ENCODE measurements around the gene RPS6KA4.
A peak's percentile ranks its signal among the peaks of the same experiment; 100 is the strongest.

Gene RPS6KA4

DNA sequence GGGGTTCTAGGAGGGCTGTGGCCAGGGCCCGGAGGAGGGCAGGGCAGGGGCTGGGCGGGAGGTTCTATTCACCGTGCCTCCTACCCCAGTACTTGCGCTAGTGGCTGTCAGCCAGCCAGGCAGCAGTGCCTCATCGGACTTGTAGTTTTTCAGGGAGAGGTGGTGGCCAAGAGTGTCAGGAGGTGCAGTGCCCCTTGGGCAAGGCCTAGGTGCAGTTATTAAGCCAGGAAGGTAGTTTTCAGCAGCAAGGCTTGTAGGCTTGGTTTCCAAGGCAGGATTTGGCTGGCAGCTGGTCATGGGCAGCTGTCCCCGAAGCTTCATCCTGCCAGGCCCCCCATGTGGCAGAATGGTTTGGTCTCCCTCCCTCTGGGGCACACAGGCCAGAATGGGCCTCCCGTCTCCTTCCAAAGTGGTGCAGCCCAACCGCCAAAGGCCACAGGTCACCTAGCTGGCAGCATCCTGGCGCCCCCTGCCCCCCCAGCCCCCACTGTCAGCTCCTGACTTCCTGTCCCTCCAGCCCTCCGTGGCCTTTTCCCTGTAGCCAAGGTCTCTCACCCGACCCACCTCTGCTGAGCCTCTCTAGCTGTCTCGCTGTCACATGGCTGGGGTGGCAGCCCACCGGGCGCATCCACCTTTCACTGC, 10.5 kb upstream of the RPS6KA4 start:
- no peaks in the 10 kb centered on the region for H3K9me3 Mint-ChIP-seq
- ATAC-seq (replicated peaks) (no peak), DNase-seq (no peak)
- H3K27me3 Mint-ChIP-seq: no peaks in the 10 kb centered on the region
- peaks cover 16 to 36% of the 10 kb centered on the region in 2 donors for H3K4me1 Mint-ChIP-seq
- peaks cover 56 to 60% of the 10 kb centered on the region in 2 donors for H3K36me3 Mint-ChIP-seq
- no peak overlapping the region for H3K27ac Mint-ChIP-seq
- no peak overlapping the region for H3K4me3 Mint-ChIP-seq

DNA sequence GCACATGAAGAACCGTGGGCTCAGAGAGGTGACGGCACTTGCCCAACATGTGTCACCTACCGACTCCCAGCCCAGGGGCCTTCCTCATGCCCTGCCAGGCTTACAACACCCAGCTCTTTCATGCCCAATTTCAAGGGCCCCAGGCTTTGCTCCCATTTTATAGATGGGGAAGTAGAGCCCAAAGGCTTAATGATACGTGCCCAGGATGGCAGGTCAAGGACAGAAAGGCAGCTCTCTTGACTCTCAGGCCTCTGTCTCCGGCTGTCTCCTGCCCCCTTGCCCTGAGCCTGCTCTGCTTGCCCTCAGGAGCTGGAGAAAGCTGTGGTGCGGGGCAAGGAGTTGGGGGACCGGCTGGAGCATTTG, 10.0 kb upstream of the RPS6KA4 start:
- Mint-ChIP-seq H3K36me3 (peaks cover 56 to 59% of the 10 kb centered on the region in 2 donors), H3K27me3 (no peaks in the 10 kb centered on the region), H3K27ac (no peak overlapping the region), H3K9me3 (no peaks in the 10 kb centered on the region), H3K4me3 (no peak overlapping the region), H3K4me1 (peaks cover 16 to 36% of the 10 kb centered on the region in 2 donors)
- DNase-seq (no peak), ATAC-seq (replicated peaks) (no peak)

DNA sequence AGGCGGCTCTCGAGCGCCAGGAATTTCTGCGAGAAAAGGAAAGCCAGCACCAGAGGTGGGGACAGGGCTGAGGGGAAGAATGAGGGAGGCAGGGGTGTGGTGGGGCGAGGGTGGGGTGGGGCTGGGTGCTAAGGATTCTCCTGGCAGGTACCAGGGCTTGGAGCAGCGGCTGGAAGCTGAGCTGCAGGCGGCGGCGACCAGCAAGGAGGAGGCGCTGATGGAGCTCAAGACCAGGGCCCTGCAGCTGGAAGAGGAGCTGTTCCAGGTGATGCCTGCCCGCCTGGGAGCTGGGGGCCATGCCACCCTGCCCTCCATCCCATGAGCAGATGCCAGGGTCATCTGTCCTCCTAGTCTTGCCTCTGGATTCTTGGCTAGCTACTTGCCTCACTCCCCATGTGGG, 9.6 kb upstream of the RPS6KA4 start:
- ATAC-seq (replicated peaks) (no peak), DNase-seq (no peak)
- Mint-ChIP-seq H3K27ac (no peak overlapping the region), H3K27me3 (no peaks in the 10 kb centered on the region), H3K36me3 (peaks cover 53 to 57% of the 10 kb centered on the region in 2 donors), H3K4me1 (peaks cover 18 to 37% of the 10 kb centered on the region in 2 donors), H3K9me3 (no peaks in the 10 kb centered on the region), H3K4me3 (no peak overlapping the region)

DNA sequence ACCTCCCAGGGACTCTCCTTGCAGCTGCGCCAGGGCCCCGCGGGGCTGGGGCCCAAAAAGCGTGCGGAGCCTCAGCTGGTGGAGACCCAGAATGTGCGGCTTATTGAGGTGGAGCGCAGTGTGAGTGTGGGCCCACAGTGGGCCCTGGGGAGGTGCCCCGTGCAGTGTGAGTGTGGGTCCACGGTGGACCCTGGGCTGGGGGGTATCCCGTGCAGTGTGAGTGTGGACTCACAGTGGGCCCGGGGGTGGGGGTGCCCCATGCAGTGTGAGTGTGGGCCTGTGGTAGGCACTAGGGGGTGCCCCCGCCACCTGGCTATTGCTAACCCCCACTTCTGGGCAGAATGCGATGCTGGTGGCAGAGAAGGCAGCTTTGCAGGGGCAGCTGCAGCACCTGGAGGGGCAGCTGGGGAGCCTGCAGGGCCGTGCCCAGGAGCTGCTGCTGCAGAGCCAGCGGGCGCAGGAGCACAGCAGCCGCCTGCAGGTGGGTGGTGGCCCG, 7.8 kb upstream of the RPS6KA4 start:
- H3K9me3 Mint-ChIP-seq: no peaks in the 10 kb centered on the region
- DNase-seq (no peak), ATAC-seq (replicated peaks) (peak; percentile 10 to 20)
- no peaks in the 10 kb centered on the region for H3K27me3 Mint-ChIP-seq
- H3K27ac Mint-ChIP-seq: no peak overlapping the region
- H3K4me1 Mint-ChIP-seq: peaks cover 16 to 29% of the 10 kb centered on the region in 2 donors
- H3K4me3 Mint-ChIP-seq: no peak overlapping the region
- H3K36me3 Mint-ChIP-seq: peaks cover 39 to 44% of the 10 kb centered on the region in 2 donors

DNA sequence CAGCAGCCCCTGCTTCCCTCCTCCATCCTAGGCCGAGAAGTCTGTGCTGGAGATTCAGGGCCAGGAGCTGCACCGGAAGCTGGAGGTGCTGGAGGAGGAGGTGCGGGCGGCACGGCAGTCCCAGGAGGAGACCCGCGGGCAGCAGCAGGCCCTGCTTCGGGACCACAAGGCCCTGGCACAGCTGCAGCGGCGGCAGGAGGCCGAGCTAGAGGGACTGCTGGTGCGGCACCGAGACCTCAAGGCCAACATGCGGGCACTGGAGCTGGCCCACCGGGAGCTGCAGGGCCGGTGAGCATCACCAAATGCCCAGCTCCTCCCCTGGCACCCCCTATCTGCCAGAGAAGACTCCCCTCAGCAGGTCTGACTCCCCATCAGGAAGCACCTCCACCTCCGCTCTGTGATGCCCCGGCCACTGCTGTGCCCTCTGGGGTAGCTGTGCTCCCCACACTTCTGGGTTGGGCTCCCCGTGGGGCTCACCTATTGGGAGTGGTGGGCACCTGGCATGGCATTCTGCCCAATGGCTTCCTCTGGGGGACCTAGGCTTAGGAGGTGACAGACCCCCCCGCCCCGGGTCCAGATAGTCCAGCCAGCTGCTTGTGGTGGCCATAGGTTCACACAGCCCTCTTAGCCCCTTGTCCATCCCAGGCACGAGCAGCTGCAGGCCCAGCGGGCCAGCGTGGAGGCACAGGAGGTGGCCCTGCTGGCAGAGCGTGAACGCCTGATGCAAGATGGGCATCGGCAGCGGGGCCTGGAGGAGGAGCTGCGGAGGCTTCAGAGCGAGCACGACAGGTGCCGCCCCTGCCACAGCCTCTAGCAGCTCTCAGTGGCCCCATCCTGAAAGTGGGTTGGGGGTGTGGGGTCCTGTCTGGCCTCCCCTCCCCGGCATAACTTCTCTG, 6.6 kb upstream of the RPS6KA4 start:
- Mint-ChIP-seq H3K36me3 (peaks cover 39 to 40% of the 10 kb centered on the region in 2 donors), H3K9me3 (no peaks in the 10 kb centered on the region), H3K27me3 (no peaks in the 10 kb centered on the region), H3K4me3 (no peak overlapping the region), H3K27ac (no peak overlapping the region), H3K4me1 (peaks cover 18 to 35% of the 10 kb centered on the region in 2 donors)
- no peak for DNase-seq
- no peak for ATAC-seq (replicated peaks)

DNA sequence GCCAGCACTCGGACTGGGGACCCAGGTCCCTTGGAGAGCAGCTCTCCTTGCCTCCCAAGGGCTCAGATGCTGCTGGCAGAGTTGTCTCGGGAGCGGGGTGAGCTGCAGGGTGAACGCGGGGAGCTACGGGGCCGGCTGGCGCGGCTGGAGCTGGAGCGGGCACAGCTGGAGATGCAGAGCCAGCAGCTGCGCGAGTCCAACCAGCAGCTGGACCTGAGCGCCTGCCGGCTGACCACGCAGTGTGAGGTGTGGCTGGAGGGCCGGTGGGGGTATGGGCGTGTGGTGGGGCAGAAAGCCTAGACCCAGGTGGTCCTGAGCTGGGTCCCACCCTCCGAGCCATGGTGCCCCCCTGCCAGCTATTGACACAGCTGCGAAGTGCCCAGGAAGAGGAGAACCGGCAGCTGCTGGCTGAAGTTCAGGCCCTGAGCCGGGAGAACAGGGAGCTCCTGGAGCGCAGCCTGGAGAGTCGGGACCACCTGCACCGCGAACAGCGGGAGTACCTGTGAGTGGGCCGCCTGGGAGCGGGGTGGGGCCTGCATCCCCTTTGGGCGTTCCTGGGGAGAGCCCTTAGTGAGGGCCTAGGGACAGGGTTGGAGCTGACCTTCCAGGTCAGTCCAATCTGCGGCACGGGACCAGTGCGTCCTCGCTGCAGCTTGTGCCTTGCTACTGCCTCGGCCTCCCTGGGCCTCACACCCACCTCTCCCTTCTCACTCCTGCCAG, 5.8 kb upstream of the RPS6KA4 start:
- Mint-ChIP-seq H3K27ac (no peak overlapping the region), H3K27me3 (no peaks in the 10 kb centered on the region), H3K4me3 (no peak overlapping the region), H3K9me3 (no peaks in the 10 kb centered on the region), H3K4me1 (peaks cover 22 to 43% of the 10 kb centered on the region in 2 donors), H3K36me3 (peaks cover 31 to 42% of the 10 kb centered on the region in 2 donors)
- DNase-seq (no peak), ATAC-seq (replicated peaks) (no peak)

DNA sequence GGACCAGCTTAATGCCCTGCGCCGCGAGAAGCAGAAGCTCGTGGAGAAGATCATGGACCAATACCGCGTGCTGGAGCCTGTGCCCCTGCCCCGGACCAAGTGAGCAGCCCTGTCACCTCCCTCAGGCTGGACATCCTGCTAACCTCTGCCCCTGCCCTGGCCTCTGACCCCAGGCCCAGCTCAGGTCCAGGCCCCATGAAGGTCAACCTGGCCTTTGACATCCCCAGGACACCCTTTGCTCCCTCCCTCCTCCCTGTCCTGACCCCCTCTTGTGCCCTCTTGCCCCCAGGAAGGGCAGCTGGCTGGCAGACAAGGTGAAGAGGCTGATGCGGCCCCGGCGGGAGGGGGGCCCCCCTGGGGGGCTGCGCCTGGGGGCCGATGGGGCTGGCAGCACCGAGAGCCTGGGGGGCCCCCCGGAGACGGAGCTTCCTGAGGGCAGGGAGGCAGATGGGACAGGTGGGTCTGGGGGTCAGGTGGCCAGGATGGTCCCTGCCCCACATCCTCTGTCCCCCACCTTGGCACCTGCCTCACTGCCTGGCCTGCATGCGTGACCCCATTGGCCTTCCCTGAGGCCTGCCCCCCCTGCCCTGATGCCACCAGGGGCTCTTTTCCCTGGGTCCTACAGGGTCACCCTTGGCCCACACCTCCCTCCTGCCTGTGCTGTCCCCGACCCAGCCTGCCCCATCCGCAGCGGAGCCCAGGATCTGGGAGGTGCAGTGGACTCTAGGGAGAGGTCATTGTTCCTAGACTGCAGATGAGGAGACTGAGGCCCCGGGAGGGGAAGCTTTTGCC, 5.1 kb upstream of the RPS6KA4 start:
- no peak for ATAC-seq (replicated peaks)
- H3K9me3 Mint-ChIP-seq: no peaks in the 10 kb centered on the region

DNA sequence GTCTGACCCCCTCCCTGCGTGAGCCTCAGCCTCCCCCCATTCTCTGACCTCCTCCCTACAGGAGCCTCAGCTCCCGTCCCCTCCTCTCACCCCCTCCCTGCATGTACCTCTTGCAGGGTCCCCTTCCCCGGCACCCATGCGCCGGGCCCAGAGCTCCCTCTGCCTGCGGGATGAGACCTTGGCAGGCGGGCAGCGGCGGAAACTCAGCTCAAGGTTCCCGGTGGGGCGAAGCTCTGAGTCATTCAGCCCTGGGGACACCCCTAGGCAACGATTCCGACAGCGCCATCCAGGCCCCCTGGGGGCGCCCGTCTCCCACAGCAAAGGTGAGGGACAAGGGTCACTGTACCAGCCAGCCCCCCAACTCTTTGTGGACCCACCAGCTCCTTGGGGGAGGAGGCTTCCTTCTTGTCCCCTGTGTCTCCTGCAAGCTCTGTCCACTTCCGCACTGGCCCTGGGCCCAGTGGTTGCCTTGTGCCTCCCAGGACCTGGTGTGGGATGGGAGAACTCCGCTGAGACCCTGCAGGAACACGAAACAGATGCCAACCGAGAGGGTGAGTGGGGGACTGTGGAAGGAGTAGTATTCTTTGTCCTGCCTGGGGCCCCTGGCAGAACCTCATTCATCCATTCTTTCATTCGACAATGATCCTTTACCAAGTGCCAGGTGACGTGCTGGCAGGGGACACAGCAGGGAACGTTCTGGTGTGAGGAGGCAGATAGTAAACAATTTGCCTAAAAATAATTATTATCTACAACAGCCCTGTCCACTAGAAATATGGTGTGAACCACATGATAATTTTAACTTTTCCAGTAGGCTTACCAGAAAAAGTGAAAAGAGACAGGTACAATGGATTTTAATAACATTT, 3.7 kb upstream of the RPS6KA4 start:
- no peaks in the 10 kb centered on the region for H3K27me3 Mint-ChIP-seq
- no peak overlapping the region for H3K4me3 Mint-ChIP-seq
- H3K27ac Mint-ChIP-seq: peak overlapping the region; percentile 5
- H3K36me3 Mint-ChIP-seq: peaks cover 25 to 32% of the 10 kb centered on the region in 2 donors
- H3K9me3 Mint-ChIP-seq: no peaks in the 10 kb centered on the region
- DNase-seq (peak; percentile 58), ATAC-seq (replicated peaks) (peak; percentile 65 to 66)
- peaks cover 33 to 59% of the 10 kb centered on the region in 2 donors for H3K4me1 Mint-ChIP-seq

More for the DNA sequence above, 5.1 kb upstream of the RPS6KA4 start:
- no peak overlapping the region for H3K27ac Mint-ChIP-seq
- H3K4me1 Mint-ChIP-seq: peaks cover 23 to 49% of the 10 kb centered on the region in 2 donors
- no peak for DNase-seq
- H3K4me3 Mint-ChIP-seq: no peak overlapping the region
- H3K27me3 Mint-ChIP-seq: no peaks in the 10 kb centered on the region
- H3K36me3 Mint-ChIP-seq: peaks cover 29 to 40% of the 10 kb centered on the region in 2 donors

DNA sequence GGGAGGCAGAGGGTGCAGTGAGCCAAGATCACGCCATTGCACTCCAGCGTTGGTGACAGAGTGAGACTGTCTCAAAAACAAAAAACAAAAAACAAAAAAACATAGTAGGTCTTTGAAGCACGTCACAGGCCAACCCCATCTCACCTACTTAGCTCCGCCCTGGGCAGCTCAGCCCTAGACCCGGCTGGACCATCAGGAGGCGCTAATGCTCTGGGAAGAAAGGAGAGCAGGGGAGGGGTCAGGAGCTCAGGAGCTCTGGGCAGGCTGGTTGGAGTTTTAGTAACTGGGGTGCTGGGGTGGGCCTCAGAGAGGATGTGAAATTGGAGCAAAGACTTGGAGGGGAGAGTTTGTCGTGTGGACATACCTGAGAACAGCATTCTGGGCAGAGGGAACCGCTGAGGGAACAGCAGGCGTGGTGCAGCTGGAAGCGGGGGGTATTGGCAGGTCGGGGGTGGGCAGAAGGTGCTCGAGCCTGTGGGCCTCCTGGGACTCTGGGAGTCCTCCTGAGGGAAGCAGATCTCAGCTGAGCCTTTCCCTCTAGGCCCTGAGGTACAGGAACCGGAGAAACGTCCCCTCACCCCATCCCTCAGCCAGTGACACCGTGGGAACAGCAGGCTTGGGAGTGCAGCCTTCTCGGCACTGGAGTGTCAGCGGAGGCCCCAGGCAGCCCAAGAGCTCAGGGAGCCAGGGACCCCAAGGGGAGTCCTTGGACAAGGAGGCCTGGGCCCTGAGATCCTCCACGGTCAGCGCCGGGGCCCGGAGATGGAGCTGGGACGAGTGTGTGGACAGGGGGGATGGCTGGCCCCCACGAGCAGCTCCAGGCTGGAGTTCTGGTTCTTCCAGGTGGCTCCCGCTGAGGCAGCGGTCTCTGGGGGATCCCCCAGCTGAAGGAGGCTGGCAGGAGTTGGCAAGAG, 2.2 kb upstream of the RPS6KA4 start:
- Mint-ChIP-seq H3K4me3 (no peak overlapping the region), H3K9me3 (no peaks in the 10 kb centered on the region), H3K4me1 (peaks cover 39 to 60% of the 10 kb centered on the region in 2 donors), H3K27me3 (no peaks in the 10 kb centered on the region), H3K36me3 (peaks cover 16 to 32% of the 10 kb centered on the region in 2 donors), H3K27ac (peak overlapping the region; percentile 7)
- DNase-seq (no peak), ATAC-seq (replicated peaks) (no peak)

DNA sequence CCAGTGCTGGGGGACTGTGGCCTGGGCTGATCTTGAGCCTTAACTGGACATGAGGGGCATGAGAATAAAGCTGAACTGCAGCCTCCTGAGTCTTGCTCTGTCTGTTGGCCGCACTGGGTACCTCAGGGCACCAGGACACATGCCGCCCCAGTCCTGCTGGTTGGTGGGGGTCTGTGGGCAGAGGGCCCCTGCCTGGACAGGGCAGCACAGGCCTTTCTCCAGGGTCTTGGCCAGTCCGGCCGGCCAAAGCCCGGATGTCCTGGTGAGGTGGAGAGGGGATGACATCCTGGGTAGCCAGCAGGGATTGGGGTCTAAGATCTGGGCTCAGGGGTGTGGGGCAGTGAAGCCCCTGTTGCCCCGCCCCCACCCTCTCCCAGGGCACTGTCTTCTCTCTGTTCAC, 1.5 kb upstream of the RPS6KA4 start:
- Mint-ChIP-seq H3K4me1 (peaks cover 42 to 65% of the 10 kb centered on the region in 2 donors), H3K9me3 (no peaks in the 10 kb centered on the region), H3K36me3 (peaks cover 19 to 34% of the 10 kb centered on the region in 2 donors), H3K4me3 (no peak overlapping the region), H3K27ac (no peak overlapping the region), H3K27me3 (no peaks in the 10 kb centered on the region)
- DNase-seq (no peak), ATAC-seq (replicated peaks) (no peak)

DNA sequence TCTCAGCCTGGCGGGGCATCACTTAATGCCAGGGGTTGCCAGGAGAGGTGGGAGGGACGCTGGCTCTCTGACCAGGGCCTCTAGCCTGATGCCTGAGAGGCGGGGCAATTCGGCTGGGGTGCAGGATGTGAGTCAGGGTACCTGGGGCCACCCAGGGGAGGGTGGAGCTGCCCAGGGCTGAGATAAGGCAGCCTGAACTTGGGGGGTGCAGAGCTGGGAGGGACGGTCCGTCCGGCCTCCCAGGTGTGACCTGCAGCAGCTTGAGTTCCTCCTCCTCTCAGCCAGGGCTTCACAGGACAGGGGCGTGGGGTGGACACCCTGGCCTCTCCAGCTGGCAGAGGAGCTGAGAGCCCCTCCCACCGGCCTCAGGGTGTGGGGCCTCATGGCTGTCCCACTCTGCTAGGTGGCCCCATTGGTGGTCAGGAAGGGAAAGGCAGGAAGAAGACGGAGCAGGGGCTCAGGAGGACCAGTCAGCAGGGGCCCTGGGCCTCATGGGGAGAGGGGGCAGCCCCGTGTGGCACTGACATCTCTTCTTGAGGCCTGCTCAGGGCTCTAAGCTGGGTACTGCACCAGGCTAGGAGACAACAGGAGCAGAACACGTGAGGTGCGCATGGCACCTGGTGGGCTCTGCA, 942 bp upstream of the RPS6KA4 start:
- ATAC-seq (replicated peaks) (no peak), DNase-seq (no peak)
- no peaks in the 10 kb centered on the region for H3K9me3 Mint-ChIP-seq
- H3K27me3 Mint-ChIP-seq: no peaks in the 10 kb centered on the region
- H3K4me1 Mint-ChIP-seq: peaks cover 42 to 65% of the 10 kb centered on the region in 2 donors
- H3K27ac Mint-ChIP-seq: no peak overlapping the region
- peaks cover 20 to 34% of the 10 kb centered on the region in 2 donors for H3K36me3 Mint-ChIP-seq
- peak overlapping the region; percentile 55 to 75 for H3K4me3 Mint-ChIP-seq

DNA sequence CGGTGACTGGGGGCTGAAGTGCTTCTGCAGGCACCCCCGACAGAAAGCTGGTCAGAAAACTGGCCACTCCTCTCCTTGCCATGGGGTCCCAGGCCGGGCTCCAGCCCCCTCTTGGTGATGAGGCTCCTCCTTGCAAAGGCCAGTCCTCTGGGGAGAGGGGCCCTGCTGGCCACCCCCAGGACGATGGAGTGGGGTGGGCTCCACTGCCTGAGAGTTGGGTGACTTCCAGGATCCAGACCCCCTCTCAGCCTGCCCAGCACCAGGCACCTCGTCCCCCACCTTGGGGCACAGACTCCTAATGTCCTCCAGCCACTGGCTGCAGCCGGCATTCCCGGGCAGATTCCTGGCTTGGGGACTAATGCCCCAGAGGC, 441 bp upstream of the RPS6KA4 start:
- no peaks in the 10 kb centered on the region for H3K27me3 Mint-ChIP-seq
- H3K4me3 Mint-ChIP-seq: peak overlapping the region; percentile 55 to 75
- no peak overlapping the region for H3K27ac Mint-ChIP-seq
- DNase-seq (no peak), ATAC-seq (replicated peaks) (no peak)
- H3K4me1 Mint-ChIP-seq: peaks cover 42 to 65% of the 10 kb centered on the region in 2 donors
- H3K9me3 Mint-ChIP-seq: no peaks in the 10 kb centered on the region
- peaks cover 24 to 39% of the 10 kb centered on the region in 2 donors for H3K36me3 Mint-ChIP-seq
